ENCODE results near the gene MCTP1. TPM values are rescaled to one million over a fixed set of nuclear protein-coding genes. Genes with fewer than 3 reads are reported as not detected.
"Not testable (repeated sequence)": the region's sequence is repeated elsewhere in the genome, so short reads cannot be mapped to it uniquely, and the experiment has no call there.

MCTP1 gene
- total RNA-seq, 1 donor from 2014 or later, result 4.6 TPM

- no peak for ATAC-seq
Observed at GRCh38 chr5:95251185-95251584, 33.7 kb downstream of the MCTP1 start.

GRCh38 chr5:95244479-95244878 lies 40.4 kb downstream of the MCTP1 start:
- no peak for ATAC-seq

- no peak for ATAC-seq
Observed at GRCh38 chr5:95241635-95242034, 43.3 kb downstream of the MCTP1 start.

- ATAC-seq, result no peak
Observed at GRCh38 chr5:95241161-95241560, 43.7 kb downstream of the MCTP1 start.

GRCh38 chr5:95238560-95239325 lies 46.2 kb downstream of the MCTP1 start:
- ATAC-seq, result no peak

GRCh38 chr5:95237324-95237723 lies 47.6 kb downstream of the MCTP1 start:
- no peak for ATAC-seq

GRCh38 chr5:95235439-95235982 lies 49.4 kb downstream of the MCTP1 start:
- no peak for ATAC-seq

- no peak for ATAC-seq
Observed at GRCh38 chr5:95229646-95230045, 55.2 kb downstream of the MCTP1 start.

- ATAC-seq, result no peak
Observed at GRCh38 chr5:95224701-95225459, 60.0 kb downstream of the MCTP1 start.

GRCh38 chr5:95223566-95224258 lies 61.2 kb downstream of the MCTP1 start:
- no peak for ATAC-seq

GRCh38 chr5:95222836-95223235 lies 62.1 kb downstream of the MCTP1 start:
- no peak for ATAC-seq

- no peak for ATAC-seq
Observed at GRCh38 chr5:95221234-95221633, 63.7 kb downstream of the MCTP1 start.

- no peak for ATAC-seq
Observed at GRCh38 chr5:95220381-95220780, 64.5 kb downstream of the MCTP1 start.

- no peak for ATAC-seq
Observed at GRCh38 chr5:95219411-95219810, 65.5 kb downstream of the MCTP1 start.

GRCh38 chr5:95217881-95218280 lies 67.0 kb downstream of the MCTP1 start:
- ATAC-seq, result no peak

- no peak for ATAC-seq
Observed at GRCh38 chr5:95217351-95217750, 67.5 kb downstream of the MCTP1 start.

GRCh38 chr5:95216136-95216955 lies 68.5 kb downstream of the MCTP1 start:
- no peak for ATAC-seq

GRCh38 chr5:95207811-95208210 lies 77.1 kb downstream of the MCTP1 start:
- not testable (repeated sequence) for ATAC-seq

- no peak for ATAC-seq
Observed at GRCh38 chr5:95194856-95195255, 90.0 kb downstream of the MCTP1 start.

GRCh38 chr5:95191330-95191729 lies 93.6 kb downstream of the MCTP1 start:
- no peak for ATAC-seq

GRCh38 chr5:95184924-95185323 lies 100.0 kb downstream of the MCTP1 start:
- no peak for ATAC-seq

GRCh38 chr5:95181644-95182043 lies 103.2 kb downstream of the MCTP1 start:
- no peak for ATAC-seq
